Measurements from ENCODE around the gene MYH6.

The MYH6 gene

DNA sequence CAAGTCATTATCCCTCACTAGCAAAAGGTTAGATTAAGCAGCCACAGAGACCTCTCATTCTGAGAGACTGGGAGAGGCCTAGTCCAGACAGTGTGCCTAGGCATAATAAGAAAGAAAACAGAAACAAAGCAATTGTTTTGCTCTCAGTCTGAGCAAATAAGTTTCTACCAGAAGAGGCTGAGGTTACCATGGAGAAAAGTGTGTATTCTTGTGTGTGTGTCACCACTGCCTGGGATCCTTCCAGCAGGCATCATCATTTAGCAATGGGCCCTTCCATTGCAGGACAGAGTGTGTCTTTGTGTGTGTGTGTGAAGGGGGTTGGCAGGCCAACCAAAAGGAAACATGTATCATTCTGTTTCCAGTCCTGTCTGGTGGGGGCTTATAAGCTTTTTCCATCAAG lies 46.8 kb downstream of the MYH6 start:
- TF ChIP-seq, protein P1, sequence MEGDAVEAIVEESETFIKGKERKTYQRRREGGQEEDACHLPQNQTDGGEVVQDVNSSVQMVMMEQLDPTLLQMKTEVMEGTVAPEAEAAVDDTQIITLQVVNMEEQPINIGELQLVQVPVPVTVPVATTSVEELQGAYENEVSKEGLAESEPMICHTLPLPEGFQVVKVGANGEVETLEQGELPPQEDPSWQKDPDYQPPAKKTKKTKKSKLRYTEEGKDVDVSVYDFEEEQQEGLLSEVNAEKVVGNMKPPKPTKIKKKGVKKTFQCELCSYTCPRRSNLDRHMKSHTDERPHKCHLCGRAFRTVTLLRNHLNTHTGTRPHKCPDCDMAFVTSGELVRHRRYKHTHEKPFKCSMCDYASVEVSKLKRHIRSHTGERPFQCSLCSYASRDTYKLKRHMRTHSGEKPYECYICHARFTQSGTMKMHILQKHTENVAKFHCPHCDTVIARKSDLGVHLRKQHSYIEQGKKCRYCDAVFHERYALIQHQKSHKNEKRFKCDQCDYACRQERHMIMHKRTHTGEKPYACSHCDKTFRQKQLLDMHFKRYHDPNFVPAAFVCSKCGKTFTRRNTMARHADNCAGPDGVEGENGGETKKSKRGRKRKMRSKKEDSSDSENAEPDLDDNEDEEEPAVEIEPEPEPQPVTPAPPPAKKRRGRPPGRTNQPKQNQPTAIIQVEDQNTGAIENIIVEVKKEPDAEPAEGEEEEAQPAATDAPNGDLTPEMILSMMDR (IDR thresholded peaks at IDR 0.05; ENCODE audit: extremely low read depth, missing control alignments): no peak
- no peak for DNase-seq (ENCODE audit: low spot score)

DNA sequence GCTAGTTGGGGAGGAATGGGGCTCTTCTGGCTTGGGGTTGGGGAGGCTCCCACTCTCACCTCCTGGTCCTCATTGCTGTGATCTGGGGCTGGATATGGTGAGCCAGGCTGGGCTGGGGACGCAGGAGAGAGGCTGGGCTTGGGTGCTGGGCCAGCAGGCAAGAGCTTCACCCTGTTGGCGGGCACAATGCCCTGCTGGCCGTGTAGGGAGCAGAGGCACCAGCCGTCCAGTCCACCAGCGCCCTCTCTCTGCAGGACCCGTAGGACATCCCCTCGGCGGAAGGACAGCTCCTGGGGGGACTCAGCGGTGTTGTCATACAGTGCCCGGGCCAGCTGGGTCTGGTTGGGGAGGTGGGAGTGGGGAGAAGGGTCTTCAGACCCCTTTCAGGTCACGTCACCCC lies 47.6 kb downstream of the MYH6 start:
- TF ChIP-seq, protein P1 (IDR thresholded peaks at IDR 0.05; ENCODE audit: extremely low read depth, missing control alignments): no peak
- no peak for DNase-seq (ENCODE audit: low spot score)

DNA sequence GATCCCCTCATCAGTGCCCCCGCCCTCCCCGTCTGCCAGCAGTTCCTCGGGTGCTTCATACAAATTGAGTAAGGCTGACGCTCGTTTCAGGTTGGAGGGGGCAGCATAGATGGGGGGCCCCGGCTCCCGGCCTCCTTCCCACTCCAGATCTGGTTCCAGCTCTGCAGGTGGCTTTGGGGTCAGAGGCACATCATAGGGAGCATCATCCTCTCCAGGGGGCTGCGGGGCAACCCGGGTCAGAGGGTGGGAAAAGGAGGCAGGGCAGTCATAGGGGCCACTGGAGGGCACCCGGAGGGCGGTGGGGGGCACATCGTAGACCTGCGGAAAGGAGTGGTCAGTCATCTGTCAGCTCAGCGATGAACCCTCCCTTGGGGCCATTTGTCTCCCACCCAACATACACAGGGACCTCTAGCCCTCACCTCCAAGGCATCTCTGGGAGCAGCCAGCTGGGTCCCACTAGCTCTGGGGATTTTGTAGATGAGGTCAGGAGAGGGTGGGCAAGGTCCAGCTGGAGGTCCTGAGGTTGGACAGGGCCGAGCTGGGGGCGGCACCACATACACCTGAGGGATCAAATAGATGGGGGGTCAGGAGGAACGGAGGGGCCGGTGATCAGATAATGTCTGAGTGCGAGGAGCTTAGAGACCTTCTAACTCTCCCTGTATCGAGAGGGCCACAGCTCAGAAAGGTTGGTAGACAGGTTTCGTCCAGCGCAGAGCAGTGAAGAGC lies 48.2 kb downstream of the MYH6 start:
- TF ChIP-seq, protein P1 (IDR thresholded peaks at IDR 0.05; ENCODE audit: extremely low read depth, missing control alignments): no peak
- DNase-seq (ENCODE audit: low spot score): no peak

DNA sequence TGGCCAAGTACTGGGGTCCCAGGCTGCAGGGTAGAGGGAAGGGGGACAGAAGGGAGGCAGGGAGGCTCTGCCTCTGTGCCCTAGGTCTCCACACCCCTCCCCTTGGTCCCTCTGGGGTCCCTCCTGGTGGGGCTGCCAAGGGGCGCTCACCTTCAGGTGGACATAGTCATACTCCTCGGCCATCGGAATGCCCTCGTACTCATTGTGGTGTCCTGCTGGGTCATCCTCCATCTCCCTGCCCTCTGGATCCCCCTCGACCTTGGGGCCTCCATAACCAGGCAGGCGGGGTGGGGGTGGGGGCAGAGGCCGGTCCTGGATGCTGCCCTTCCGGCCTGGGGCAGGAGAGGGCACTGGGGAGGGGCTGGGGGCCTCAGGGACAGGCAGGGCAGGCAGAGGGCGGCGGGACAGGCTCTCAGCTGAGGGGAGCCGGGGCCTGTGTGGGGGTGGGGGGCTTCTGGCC lies 48.9 kb downstream of the MYH6 start:
- DNase-seq (ENCODE audit: low spot score): no peak
- TF ChIP-seq, protein P1 (IDR thresholded peaks at IDR 0.05; ENCODE audit: extremely low read depth, missing control alignments): no peak

DNA sequence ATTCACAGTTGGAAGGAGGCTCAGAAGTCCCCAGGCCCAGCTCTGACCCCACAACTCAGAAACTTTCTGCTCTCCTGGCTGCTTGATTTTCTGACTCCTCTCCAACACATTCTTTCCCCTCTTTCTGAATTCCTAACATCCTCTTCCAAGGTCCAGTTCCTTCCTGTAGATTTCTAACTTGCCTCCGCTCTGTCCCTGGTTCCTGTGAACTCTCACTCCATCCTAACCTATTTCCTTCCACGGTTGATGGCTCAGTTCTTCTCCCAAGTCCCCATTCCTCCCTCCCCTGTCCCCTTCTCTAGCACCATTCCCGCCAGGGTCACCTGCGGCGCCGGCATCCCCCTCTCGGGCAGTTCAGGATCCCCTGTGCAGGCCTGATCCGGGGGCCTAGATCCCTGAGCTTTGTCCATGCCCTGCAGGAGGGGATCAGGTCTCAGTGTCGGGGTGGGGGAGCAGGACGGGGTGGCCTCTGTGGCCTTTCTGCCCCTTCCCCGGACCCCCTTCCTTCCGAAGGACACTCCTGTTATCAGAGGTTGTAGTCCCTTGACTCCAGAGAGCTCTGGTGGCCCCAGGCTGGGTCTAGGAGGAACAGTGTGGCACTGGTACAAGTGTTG lies 49.4 kb downstream of the MYH6 start:
- DNase-seq (ENCODE audit: low spot score): no peak
- TF ChIP-seq, protein P1 (IDR thresholded peaks at IDR 0.05; ENCODE audit: extremely low read depth, missing control alignments): no peak

DNA sequence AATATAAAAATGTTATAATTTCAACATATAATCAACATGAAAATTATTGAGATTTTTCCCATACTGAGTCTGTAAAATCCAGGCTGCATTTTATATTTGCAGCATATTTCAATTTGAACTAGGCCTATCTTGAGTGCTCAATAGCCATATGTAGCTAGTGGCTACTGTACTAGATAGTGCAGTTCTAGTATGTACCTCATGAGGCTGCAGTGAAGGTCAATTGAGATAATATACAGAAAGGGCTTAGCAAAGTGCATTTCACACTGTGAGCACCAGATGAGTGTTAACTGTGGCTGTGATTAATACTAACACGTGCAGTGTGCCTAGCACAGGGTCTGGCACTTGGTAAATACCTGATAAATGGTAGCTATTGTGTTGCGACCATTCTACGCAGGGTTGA lies 50.0 kb downstream of the MYH6 start:
- TF ChIP-seq, protein P1 (IDR thresholded peaks at IDR 0.05; ENCODE audit: extremely low read depth, missing control alignments): no peak
- DNase-seq (ENCODE audit: low spot score): no peak

DNA sequence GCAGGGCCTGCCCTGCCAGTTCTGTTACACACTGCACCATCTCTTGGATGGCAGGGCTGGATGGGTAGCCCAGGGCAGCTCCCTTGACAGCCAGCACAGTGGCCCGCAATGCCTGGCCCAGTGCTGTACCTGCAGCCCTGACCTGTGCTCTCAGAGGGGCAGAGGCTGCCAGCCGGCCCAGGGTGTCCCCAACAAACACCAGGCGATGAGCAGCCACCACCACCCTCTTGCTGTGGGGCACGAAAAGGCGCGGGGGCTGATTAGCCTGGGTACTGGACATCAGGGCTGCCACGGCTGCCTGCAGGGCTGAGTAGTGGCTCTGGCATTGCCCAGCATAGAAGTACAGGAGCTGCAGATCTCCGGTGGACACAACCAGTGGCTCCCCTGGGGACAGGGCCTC lies 50.8 kb downstream of the MYH6 start:
- TF ChIP-seq, protein P1 (IDR thresholded peaks at IDR 0.05; ENCODE audit: extremely low read depth, missing control alignments): no peak

More for the DNA sequence above, 50.8 kb downstream of the MYH6 start:
- DNase-seq (ENCODE audit: low spot score): no peak
